GM12878 (cell line): ENCODE results near the gene CCDC82. TPM values are rescaled to one million over a fixed set of nuclear protein-coding genes. Genes with fewer than 3 reads are reported as not detected.

ENCODE experiments used
- BACH1 ChIP-seq: fragments of 450-650 bp; IDR thresholded peaks from 2 replicates; pipeline ENCODE4 v1.6.1; 2017; ENCODE audit warnings: mild to moderate bottlenecking, borderline replicate concordance
- BMI1 ChIP-seq: fragments of 450-650 bp; IDR thresholded peaks from 2 replicates; pipeline ENCODE4 v1.6.1; 2016; ENCODE audit warnings: mild to moderate bottlenecking, moderate library complexity, borderline replicate concordance
- CUX1 ChIP-seq: IDR thresholded peaks from 2 replicates; pipeline ENCODE4 v1.6.1; 2012; ENCODE audit warnings: improper control_type of control experiment, low read depth, low read length; ENCODE audit not compliant: insufficient replicate concordance
- JUNB ChIP-seq: IDR thresholded peaks from 2 replicates; pipeline ENCODE4 v1.6.1; 2016; ENCODE audit warnings: antibody characterized with exemption, mild to moderate bottlenecking
- PBX3 ChIP-seq: IDR thresholded peaks from 2 replicates; pipeline ENCODE4 v1.6.1; 2011; ENCODE audit warnings: mild to moderate bottlenecking, low read depth, low read length, moderate library complexity; ENCODE audit not compliant: insufficient replicate concordance
- TCF3 ChIP-seq: IDR thresholded peaks from 2 replicates; pipeline ENCODE4 v1.6.1; 2012; ENCODE audit warnings: low read depth, mild to moderate bottlenecking, low read length, borderline replicate concordance; ENCODE audit not compliant: insufficient read depth
- polyA plus RNA-seq, 11 experiments: library from polyadenylated mRNA; depleted of rRNA in 4 of 11; unstranded in 6 of 11; stranded (reverse) in 5 of 11; fragments of >200 nt; fragmentation: Nextera tagmentation in 4 of 11; fragmentation: Illumina TruSeq in 1 of 11; extraction: Ambion mirVana in 4 of 11; extraction: Trizol in 1 of 11; gene quantifications; 1 replicate in 1 of 11; 2 replicates in 10 of 11; pipeline versions ENCODE4 v1.2.1 to v1.2.3, GENCODE V29; 2011 to 2016; ENCODE audit warnings: inconsistent platforms in 2 of 11, missing spikeins in 2 of 11, low read depth in 1 of 11
- total RNA-seq, 4 experiments: library from RNA; depleted of rRNA in 3 of 4; stranded (reverse); fragments of >200 nt in 3 of 4; fragmentation: Illumina TruSeq in 1 of 4; extraction: Trizol in 1 of 4; gene quantifications; 2 replicates each; pipeline versions ENCODE4 v1.2.1 to v1.2.3, GENCODE V29; 2013 to 2021

CCDC82 gene
- total and polyA plus RNA-seq, 10 of the 15 experiments (the other 5 are each of a cell fraction or from before 2014, with no cell fraction given) = 15.2 to 62.4 (median 28.8) TPM

GRCh38 chr11:96413408-96413807, 23.7 kb upstream of the CCDC82 start (continued):
- no peak for TF ChIP-seq CUX1
- TF ChIP-seq TCF3 = no peak
- TF ChIP-seq BMI1 = no peak
- no peak for TF ChIP-seq BACH1
- TF ChIP-seq PBX3 = no peak
- TF ChIP-seq JUNB = no peak
